Glutamatergic neuron (in vitro differentiated cells): ENCODE measurements around the gene C16orf89. TPM values are rescaled to one million over a fixed set of nuclear protein-coding genes. Genes with fewer than 3 reads are reported as not detected.

ENCODE experiments used
- DNase-seq: peaks from one replicate; pipeline ENCODE4 v3.0.0; 2022
- H3K27ac Mint-ChIP-seq: one replicate; pipeline ENCODE4 v1.8.0; 2020; ENCODE audit warnings: mild to moderate bottlenecking, mixed read lengths, inconsistent platforms; ENCODE audit not compliant: unreplicated experiment
- H3K27me3 Mint-ChIP-seq: one replicate; pipeline ENCODE4 v1.8.0; 2020; ENCODE audit warnings: mild to moderate bottlenecking, moderate library complexity, mixed read lengths, inconsistent platforms; ENCODE audit not compliant: unreplicated experiment
- H3K36me3 Mint-ChIP-seq: one replicate; pipeline ENCODE4 v1.8.0; 2020; ENCODE audit warnings: mild to moderate bottlenecking, mixed read lengths, inconsistent platforms; ENCODE audit not compliant: unreplicated experiment
- H3K4me1 Mint-ChIP-seq: one replicate; pipeline ENCODE4 v1.8.0; 2020; ENCODE audit warnings: mild to moderate bottlenecking, low read depth, mixed read lengths, inconsistent platforms; ENCODE audit not compliant: unreplicated experiment
- H3K4me3 Mint-ChIP-seq: one replicate; pipeline ENCODE4 v1.8.0; 2020; ENCODE audit warnings: mild to moderate bottlenecking, mixed read lengths, inconsistent platforms; ENCODE audit not compliant: unreplicated experiment
- H3K9me3 Mint-ChIP-seq: one replicate; pipeline ENCODE4 v1.8.0; 2020; ENCODE audit warnings: mild to moderate bottlenecking, moderate library complexity, mixed read lengths, inconsistent platforms; ENCODE audit not compliant: unreplicated experiment
- CTCF ChIP-seq: fragments of 200-600 bp; sonication (generic); IDR thresholded peaks from one replicate; pipeline ENCODE4 v1.5.0; 2021; ENCODE audit not compliant: partially characterized antibody, unreplicated experiment
- total RNA-seq: library from RNA; stranded (reverse); fragmentation: NEBNext Ultra II Directional; extraction: Animal tissue kit (Norgen Biotek cat#: 25700); gene quantifications from one replicate; pipeline ENCODE4 v1.2.1, GENCODE V29; 2021; ENCODE audit not compliant: unreplicated experiment

The C16orf89 gene
- total RNA-seq, 1 donor from 2014 or later, result not detected

- no peak for DNase-seq
- Mint-ChIP-seq H3K9me3 (no peaks in the 10 kb centered on the region), H3K4me3 (no peak overlapping the region), H3K36me3 (no peaks in the 10 kb centered on the region), H3K4me1 (no peaks in the 10 kb centered on the region), H3K27me3 (peaks cover 3% of the 10 kb centered on the region), H3K27ac (no peak overlapping the region)
- no peak for TF ChIP-seq CTCF
These were observed 24.1 kb downstream of the C16orf89 start for GRCh38 chr16:5041600-5042133.

- Mint-ChIP-seq H3K4me3 (no peak overlapping the region), H3K27me3 (peaks cover 1% of the 10 kb centered on the region), H3K4me1 (no peaks in the 10 kb centered on the region), H3K27ac (no peak overlapping the region), H3K36me3 (no peaks in the 10 kb centered on the region), H3K9me3 (peaks cover 2% of the 10 kb centered on the region)
- TF ChIP-seq CTCF, result no peak
- no peak for DNase-seq
These were observed 25.3 kb downstream of the C16orf89 start for GRCh38 chr16:5040451-5040850.

- Mint-ChIP-seq H3K9me3 (peaks cover 8% of the 10 kb centered on the region), H3K36me3 (no peaks in the 10 kb centered on the region), H3K4me1 (peaks cover 2% of the 10 kb centered on the region), H3K4me3 (no peak overlapping the region), H3K27me3 (peaks cover 10% of the 10 kb centered on the region), H3K27ac (no peak overlapping the region)
- no peak for TF ChIP-seq CTCF
- DNase-seq, result no peak
These were observed 29.3 kb downstream of the C16orf89 start for GRCh38 chr16:5036228-5037156.

GRCh38 chr16:5035909-5036227, 29.9 kb downstream of the C16orf89 start:
- Mint-ChIP-seq H3K9me3 (peaks cover 8% of the 10 kb centered on the region), H3K4me1 (peaks cover 2% of the 10 kb centered on the region), H3K27me3 (peaks cover 10% of the 10 kb centered on the region), H3K4me3 (no peak overlapping the region), H3K36me3 (no peaks in the 10 kb centered on the region), H3K27ac (no peak overlapping the region)
- no peak for DNase-seq
- TF ChIP-seq CTCF, result no peak

GRCh38 chr16:5034167-5034523, 31.6 kb downstream of the C16orf89 start:
- peaks cover 10% of the 10 kb centered on the region for H3K27me3 Mint-ChIP-seq
- peak overlapping the region; percentile 89 for H3K4me3 Mint-ChIP-seq
- TF ChIP-seq CTCF, result no peak
- peak overlapping the region; percentile 73 for H3K27ac Mint-ChIP-seq
- H3K9me3 Mint-ChIP-seq, result peaks cover 8% of the 10 kb centered on the region
- DNase-seq, result no peak
- peaks cover 2% of the 10 kb centered on the region for H3K4me1 Mint-ChIP-seq
- H3K36me3 Mint-ChIP-seq, result no peaks in the 10 kb centered on the region
